Activated naive CD8-positive, alpha-beta T cell treated with anti-CD3 and anti-CD28 coated beads, Interleukin-2, amount 10 ng/mL, durations not matched to agents 7 days and 5 days (primary cell): ENCODE data around the gene AKNAD1. TPM values are rescaled to one million over a fixed set of nuclear protein-coding genes. Genes with fewer than 3 reads are reported as not detected.

ENCODE experiments used
- ATAC-seq: fragments of 150-1000 bp; cut with Tn5 transposase; one replicate; pipeline ENCODE4 v1.10.0; 2021; ENCODE audit warnings: low read depth, moderate library complexity
- POLR2A ChIA-PET: fragments of 350-600 bp; sonication (Branson Sonifier 250); formaldehyde crosslinking; loops from one replicate; lab custom pipeline; 2021; ENCODE audit warnings: antibody characterized with exemption; lab: Charles Lee
- DNase-seq: peaks from one replicate; pipeline ENCODE4 v3.0.0; 2021
- H3K27ac Mint-ChIP-seq: one replicate; pipeline ENCODE4 v1.8.0; 2022; ENCODE audit warnings: mild to moderate bottlenecking, mixed read lengths
- H3K27me3 Mint-ChIP-seq: one replicate; pipeline ENCODE4 v1.8.0; 2022; ENCODE audit warnings: mild to moderate bottlenecking, moderate library complexity, mixed read lengths
- H3K36me3 Mint-ChIP-seq: one replicate; pipeline ENCODE4 v1.8.0; 2021; ENCODE audit warnings: mild to moderate bottlenecking, mixed read lengths
- H3K4me1 Mint-ChIP-seq: one replicate; pipeline ENCODE4 v1.8.0; 2021; ENCODE audit warnings: mixed read lengths
- H3K4me3 Mint-ChIP-seq: one replicate; pipeline ENCODE4 v1.8.0; 2022; ENCODE audit warnings: mild to moderate bottlenecking, moderate library complexity, mixed read lengths
- H3K9me3 Mint-ChIP-seq: one replicate; pipeline ENCODE4 v1.8.0; 2021; ENCODE audit warnings: mixed read lengths
- total RNA-seq, 2 experiments: library from RNA; stranded (reverse); gene quantifications; one replicate each; pipeline ENCODE4 v1.2.3, GENCODE V29; 2021

Gene AKNAD1
- total RNA-seq, 2 experiments from 2014 or later = not detected

GRCh38 chr1:108779455-108779854 lies 77.4 kb downstream of the AKNAD1 start:
- Mint-ChIP-seq H3K36me3 (peaks cover 50% of the 10 kb centered on the region), H3K4me3 (no peak overlapping the region), H3K27ac (no peak overlapping the region), H3K4me1 (no peaks in the 10 kb centered on the region), H3K9me3 (peaks cover 9% of the 10 kb centered on the region), H3K27me3 (no peaks in the 10 kb centered on the region)
- no peak for ATAC-seq
- POLR2A ChIA-PET = no interaction called here
- no peak for DNase-seq

- Mint-ChIP-seq H3K27ac (no peak overlapping the region), H3K36me3 (peaks cover 39% of the 10 kb centered on the region), H3K27me3 (no peaks in the 10 kb centered on the region), H3K9me3 (no peaks in the 10 kb centered on the region), H3K4me1 (no peaks in the 10 kb centered on the region), H3K4me3 (no peak overlapping the region)
- POLR2A ChIA-PET = no interaction called here
- no peak for ATAC-seq
- no peak for DNase-seq
These were observed 79.1 kb downstream of the AKNAD1 start for GRCh38 chr1:108777839-108778238.

- Mint-ChIP-seq H3K9me3 (no peaks in the 10 kb centered on the region), H3K27me3 (no peaks in the 10 kb centered on the region), H3K4me1 (no peaks in the 10 kb centered on the region), H3K4me3 (no peak overlapping the region), H3K27ac (no peak overlapping the region), H3K36me3 (peaks cover 29% of the 10 kb centered on the region)
- ATAC-seq (no peak), DNase-seq (no peak)
- POLR2A ChIA-PET = no interaction called here
These were observed 89.2 kb downstream of the AKNAD1 start for GRCh38 chr1:108767708-108768107.

GRCh38 chr1:108767115-108767514 lies 89.8 kb downstream of the AKNAD1 start:
- Mint-ChIP-seq H3K36me3 (peaks cover 32% of the 10 kb centered on the region), H3K27ac (no peak overlapping the region), H3K27me3 (no peaks in the 10 kb centered on the region), H3K9me3 (no peaks in the 10 kb centered on the region), H3K4me3 (no peak overlapping the region), H3K4me1 (no peaks in the 10 kb centered on the region)
- no peak for ATAC-seq
- POLR2A ChIA-PET = no interaction called here
- DNase-seq = no peak

Other genes with a start within 250 kb of the AKNAD1 start
- gene HENMT1, start 196.0 kb downstream of the AKNAD1 start, total RNA-seq = 10 to 100 TPM; 32.3 to 33.0 TPM
- gene PRPF38B, start 164.8 kb downstream of the AKNAD1 start, total RNA-seq = 10 to 100 TPM; 85.9 to 91.2 TPM
- gene FNDC7, start 144.2 kb downstream of the AKNAD1 start, total RNA-seq = not detected
- 10 to 100 TPM; 58.1 to 58.3 TPM for gene STXBP3, start 110.4 kb downstream of the AKNAD1 start, total RNA-seq
- 10 to 100 TPM; 27.9 to 34.2 TPM for gene GPSM2, start 19.9 kb upstream of the AKNAD1 start, total RNA-seq
- gene CLCC1, start 106.4 kb upstream of the AKNAD1 start, total RNA-seq = 10 to 100 TPM; 18.7 to 19.3 TPM
- 10 to 100 TPM; 12.4 to 14.7 TPM for gene WDR47, start 185.0 kb upstream of the AKNAD1 start, total RNA-seq
- gene TAF13, start 218.9 kb upstream of the AKNAD1 start, total RNA-seq = 10 to 100 TPM; 17.3 to 19.0 TPM
- 10 to 100 TPM; 30.9 to 32.5 TPM for gene TMEM167B, start 233.7 kb upstream of the AKNAD1 start, total RNA-seq